ENCODE data around the gene SLC46A2. TPM values are rescaled to one million over a fixed set of nuclear protein-coding genes. Genes with fewer than 3 reads are reported as not detected.

Gene SLC46A2
- total RNA-seq, 1 donor from 2014 or later, result not detected

GRCh38 chr9:112933696-112934095, 43.0 kb upstream of the SLC46A2 start:
- Histone ChIP-seq H3K27me3 (ENCODE audit: insufficient read depth, low read length) (peaks cover 3% of the 10 kb centered on the region), H3K9me3 (ENCODE audit: insufficient read depth, low read depth, low read length) (no peaks in the 10 kb centered on the region), H3K36me3 (ENCODE audit: insufficient read depth, low read length) (no peaks in the 10 kb centered on the region), H3K79me2 (ENCODE audit: insufficient read depth, low read length) (no peaks in the 10 kb centered on the region), H4K20me1 (ENCODE audit: insufficient read depth, low read length) (no peaks in the 10 kb centered on the region), H2AFZ (ENCODE audit: low read depth, low read length) (no peak overlapping the region), H3K4me1 (ENCODE audit: insufficient read depth, low read length) (no peaks in the 10 kb centered on the region), H3K9ac (ENCODE audit: low read length) (no peak overlapping the region), H3K27ac (ENCODE audit: low read depth, low read length) (no peak overlapping the region), H3K4me3 (ENCODE audit: insufficient read depth, low read depth, low read length) (no peak overlapping the region), H3K4me2 (ENCODE audit: low read length) (no peak overlapping the region)
- Mint-ChIP-seq H3K9me3 (ENCODE audit: unreplicated experiment) (peaks cover 4% of the 10 kb centered on the region), H3K4me3 (ENCODE audit: unreplicated experiment) (no peak overlapping the region), H3K27ac (ENCODE audit: unreplicated experiment) (no peak overlapping the region), H3K36me3 (ENCODE audit: low read depth, unreplicated experiment) (no peaks in the 10 kb centered on the region), H3K4me1 (ENCODE audit: low read depth, unreplicated experiment) (no peaks in the 10 kb centered on the region), H3K27me3 (ENCODE audit: low read depth, unreplicated experiment) (peaks cover 38% of the 10 kb centered on the region)
- DNase-seq (ENCODE audit: low read depth) (no peak), FAIRE-seq (no peak)
- TF ChIP-seq EZH2 (IDR thresholded peaks at IDR 0.05; ENCODE audit: insufficient read depth, low read length), result no peak
- TF ChIP-seq, protein P1, sequence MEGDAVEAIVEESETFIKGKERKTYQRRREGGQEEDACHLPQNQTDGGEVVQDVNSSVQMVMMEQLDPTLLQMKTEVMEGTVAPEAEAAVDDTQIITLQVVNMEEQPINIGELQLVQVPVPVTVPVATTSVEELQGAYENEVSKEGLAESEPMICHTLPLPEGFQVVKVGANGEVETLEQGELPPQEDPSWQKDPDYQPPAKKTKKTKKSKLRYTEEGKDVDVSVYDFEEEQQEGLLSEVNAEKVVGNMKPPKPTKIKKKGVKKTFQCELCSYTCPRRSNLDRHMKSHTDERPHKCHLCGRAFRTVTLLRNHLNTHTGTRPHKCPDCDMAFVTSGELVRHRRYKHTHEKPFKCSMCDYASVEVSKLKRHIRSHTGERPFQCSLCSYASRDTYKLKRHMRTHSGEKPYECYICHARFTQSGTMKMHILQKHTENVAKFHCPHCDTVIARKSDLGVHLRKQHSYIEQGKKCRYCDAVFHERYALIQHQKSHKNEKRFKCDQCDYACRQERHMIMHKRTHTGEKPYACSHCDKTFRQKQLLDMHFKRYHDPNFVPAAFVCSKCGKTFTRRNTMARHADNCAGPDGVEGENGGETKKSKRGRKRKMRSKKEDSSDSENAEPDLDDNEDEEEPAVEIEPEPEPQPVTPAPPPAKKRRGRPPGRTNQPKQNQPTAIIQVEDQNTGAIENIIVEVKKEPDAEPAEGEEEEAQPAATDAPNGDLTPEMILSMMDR (IDR thresholded peaks at IDR 0.05; ENCODE audit: insufficient read depth, low read depth, low read length), result no peak

GRCh38 chr9:112925058-112925641, 34.5 kb upstream of the SLC46A2 start:
- Histone ChIP-seq H3K36me3 (ENCODE audit: insufficient read depth, low read length) (no peaks in the 10 kb centered on the region), H3K4me3 (ENCODE audit: insufficient read depth, low read depth, low read length) (no peak overlapping the region), H2AFZ (ENCODE audit: low read depth, low read length) (no peak overlapping the region), H3K9me3 (ENCODE audit: insufficient read depth, low read depth, low read length) (no peaks in the 10 kb centered on the region), H4K20me1 (ENCODE audit: insufficient read depth, low read length) (no peaks in the 10 kb centered on the region), H3K4me1 (ENCODE audit: insufficient read depth, low read length) (no peaks in the 10 kb centered on the region), H3K27me3 (ENCODE audit: insufficient read depth, low read length) (peaks cover 7% of the 10 kb centered on the region), H3K79me2 (ENCODE audit: insufficient read depth, low read length) (no peaks in the 10 kb centered on the region), H3K27ac (ENCODE audit: low read depth, low read length) (no peak overlapping the region), H3K9ac (ENCODE audit: low read length) (no peak overlapping the region), H3K4me2 (ENCODE audit: low read length) (no peak overlapping the region)
- FAIRE-seq, result peak; percentile 83
- no peak overlapping the region for H3K27ac Mint-ChIP-seq (ENCODE audit: unreplicated experiment)
- peak; percentile 1 for DNase-seq (ENCODE audit: low read depth)
- no peak overlapping the region for H3K4me3 Mint-ChIP-seq (ENCODE audit: unreplicated experiment)
- H3K4me1 Mint-ChIP-seq (ENCODE audit: low read depth, unreplicated experiment), result no peaks in the 10 kb centered on the region
- no peak for TF ChIP-seq EZH2 (IDR thresholded peaks at IDR 0.05; ENCODE audit: insufficient read depth, low read length)
- TF ChIP-seq, protein P1 (IDR thresholded peaks at IDR 0.05; ENCODE audit: insufficient read depth, low read depth, low read length), result peak; percentile 33
- H3K9me3 Mint-ChIP-seq (ENCODE audit: unreplicated experiment), result peaks cover 5% of the 10 kb centered on the region
- H3K27me3 Mint-ChIP-seq (ENCODE audit: low read depth, unreplicated experiment), result peaks cover 6% of the 10 kb centered on the region
- no peaks in the 10 kb centered on the region for H3K36me3 Mint-ChIP-seq (ENCODE audit: low read depth, unreplicated experiment)

GRCh38 chr9:112921549-112921948, 30.9 kb upstream of the SLC46A2 start:
- H3K79me2 ChIP-seq (ENCODE audit: insufficient read depth, low read length), result no peaks in the 10 kb centered on the region
- TF ChIP-seq, protein P1 (IDR thresholded peaks at IDR 0.05; ENCODE audit: insufficient read depth, low read depth, low read length), result peak; percentile 48
- TF ChIP-seq EZH2 (IDR thresholded peaks at IDR 0.05; ENCODE audit: insufficient read depth, low read length), result no peak
- no peak overlapping the region for H3K4me3 ChIP-seq (ENCODE audit: insufficient read depth, low read depth, low read length)
- H3K4me2 ChIP-seq (ENCODE audit: low read length), result no peak overlapping the region
- DNase-seq (ENCODE audit: low read depth), result peak; percentile 42
- H4K20me1 ChIP-seq (ENCODE audit: insufficient read depth, low read length), result no peaks in the 10 kb centered on the region
- Mint-ChIP-seq H3K4me3 (ENCODE audit: unreplicated experiment) (no peak overlapping the region), H3K9me3 (ENCODE audit: unreplicated experiment) (peaks cover 5% of the 10 kb centered on the region), H3K27me3 (ENCODE audit: low read depth, unreplicated experiment) (peaks cover 13% of the 10 kb centered on the region), H3K36me3 (ENCODE audit: low read depth, unreplicated experiment) (no peaks in the 10 kb centered on the region), H3K4me1 (ENCODE audit: low read depth, unreplicated experiment) (no peaks in the 10 kb centered on the region), H3K27ac (ENCODE audit: unreplicated experiment) (no peak overlapping the region)
- no peak overlapping the region for H3K9ac ChIP-seq (ENCODE audit: low read length)
- no peaks in the 10 kb centered on the region for H3K4me1 ChIP-seq (ENCODE audit: insufficient read depth, low read length)
- no peaks in the 10 kb centered on the region for H3K36me3 ChIP-seq (ENCODE audit: insufficient read depth, low read length)
- H3K9me3 ChIP-seq (ENCODE audit: insufficient read depth, low read depth, low read length), result no peaks in the 10 kb centered on the region
- H3K27me3 ChIP-seq (ENCODE audit: insufficient read depth, low read length), result peaks cover 16% of the 10 kb centered on the region
- no peak overlapping the region for H3K27ac ChIP-seq (ENCODE audit: low read depth, low read length)
- no peak overlapping the region for H2AFZ ChIP-seq (ENCODE audit: low read depth, low read length)
- FAIRE-seq, result peak; percentile 88
